ENCODE results near the gene DAG1.
"Not testable (repeated sequence)": the region's sequence is repeated elsewhere in the genome, so short reads cannot be mapped to it uniquely, and the experiment has no call there.

GRCh38 chr3:49496845-49497244 lies 26.8 kb downstream of the DAG1 start:
- TF ChIP-seq STAT1 (IDR thresholded peaks at IDR 0.05; ENCODE audit: unreplicated experiment); CTCF (conservative IDR thresholded peaks at IDR 0.05; ENCODE audit: low read depth in 2 of 2); CREB1 (CRISPR knock-in tag; IDR thresholded peaks at IDR 0.05; ENCODE audit: low read depth); ZNF462 (CRISPR knock-in tag; IDR thresholded peaks at IDR 0.05); EZH2 (IDR thresholded peaks at IDR 0.05; ENCODE audit: low read depth, unreplicated experiment); ZNF331 (CRISPR knock-in tag; IDR thresholded peaks at IDR 0.05; ENCODE audit: low read depth); REST (IDR thresholded peaks at IDR 0.05; ENCODE audit: unreplicated experiment); EZH2phosphoT487 (IDR thresholded peaks at IDR 0.05; ENCODE audit: unreplicated experiment); POLR2AphosphoS5 (IDR thresholded peaks at IDR 0.05; ENCODE audit: low read depth); ETS1 (IDR thresholded peaks at IDR 0.05); ZNF114 (CRISPR knock-in tag; IDR thresholded peaks at IDR 0.05); JUNB (IDR thresholded peaks at IDR 0.05; ENCODE audit: unreplicated experiment): not testable (repeated sequence)
